ENCODE measurements around the gene YPEL5.
"Not testable (repeated sequence)": the region's sequence is repeated elsewhere in the genome, so short reads cannot be mapped to it uniquely, and the experiment has no call there.

- TF ChIP-seq CTCF, POLR2A, EP300 (IDR thresholded peaks at IDR 0.05): not testable (repeated sequence)
These were observed 47.4 kb upstream of the YPEL5 start for GRCh38 chr2:30099366-30099765.

All from ovary (tissue), 3 donors.